Smooth muscle cell (in vitro differentiated cells): ENCODE results near the gene TRMT44. TPM values are rescaled to one million over a fixed set of nuclear protein-coding genes. Genes with fewer than 3 reads are reported as not detected.
"Not testable (repeated sequence)": the region's sequence is repeated elsewhere in the genome, so short reads cannot be mapped to it uniquely, and the experiment has no call there.

ENCODE experiments used
- DNase-seq: peaks from one replicate; lab custom pipeline; 2025; ENCODE audit not compliant: unreplicated experiment; lab: John Stamatoyannopoulos, UW
- H2AFZ ChIP-seq: fragments of 200-600 bp; sonication (generic); 2 replicates; pipeline ENCODE4 v1.6.0; 2016; ENCODE audit warnings: antibody characterized with exemption, low read depth, mild to moderate bottlenecking
- H3F3A ChIP-seq: fragments of 200-600 bp; sonication (generic); 2 replicates; pipeline ENCODE4 v1.6.0; 2017; ENCODE audit warnings: antibody characterized with exemption, low read depth
- H3K27ac ChIP-seq: fragments of 200-600 bp; sonication (generic); 2 replicates; pipeline ENCODE4 v1.5.1; 2016; ENCODE audit warnings: low read depth, mild to moderate bottlenecking
- H3K27me3 ChIP-seq: fragments of 200-600 bp; sonication (generic); 2 replicates; pipeline ENCODE4 v1.6.1; 2016; ENCODE audit warnings: low read depth, mild to moderate bottlenecking
- H3K36me3 ChIP-seq: fragments of 200-600 bp; sonication (generic); 2 replicates; pipeline ENCODE4 v1.5.1; 2016; ENCODE audit warnings: low read depth
- H3K4me1 ChIP-seq: fragments of 200-600 bp; sonication (generic); 2 replicates; pipeline ENCODE4 v1.5.1; 2016; ENCODE audit warnings: low read depth
- H3K4me2 ChIP-seq: fragments of 200-600 bp; sonication (generic); 2 replicates; pipeline ENCODE4 v1.6.0; 2016; ENCODE audit warnings: mild to moderate bottlenecking
- H3K4me3 ChIP-seq: fragments of 200-600 bp; sonication (generic); 2 replicates; pipeline ENCODE4 v1.5.1; 2016; ENCODE audit warnings: mild to moderate bottlenecking
- H3K79me2 ChIP-seq: fragments of 200-600 bp; sonication (generic); 2 replicates; pipeline ENCODE4 v1.6.0; 2016; ENCODE audit warnings: low read depth, mild to moderate bottlenecking
- H3K9ac ChIP-seq: fragments of 200-600 bp; sonication (generic); 2 replicates; pipeline ENCODE4 v1.6.0; 2016; ENCODE audit warnings: low read depth
- H3K9me3 ChIP-seq: fragments of 200-600 bp; sonication (generic); replicated peaks from 2 replicates; pipeline ENCODE4 v1.5.1; 2016; ENCODE audit warnings: low read depth
- H4K20me1 ChIP-seq: fragments of 200-600 bp; sonication (generic); 2 replicates; pipeline ENCODE4 v1.6.0; 2016; ENCODE audit warnings: low read depth
- CTCF ChIP-seq: fragments of 200-600 bp; sonication (generic); IDR thresholded peaks from 2 replicates; pipeline ENCODE4 v1.5.1; 2017; ENCODE audit warnings: borderline replicate concordance, mild to moderate bottlenecking, antibody characterized with exemption; ENCODE audit not compliant: insufficient read depth, poor library complexity, severe bottlenecking
- WGBS: methylation state at CpG from one replicate; pipeline ENCODE4 v1.1.7; 2016; ENCODE audit warnings: low lambda C conversion rate; 5-methylcytosine and 5-hydroxymethylcytosine counted together
- polyA plus RNA-seq: library from polyadenylated mRNA; unstranded; fragments of >200 nt; fragmentation: Nextera tagmentation; extraction: Ambion mirVana; gene quantifications from 2 replicates; pipeline ENCODE4 v1.2.1, GENCODE V29; 2016
- total RNA-seq: library from RNA; depleted of rRNA; stranded (reverse); fragments of >200 nt; gene quantifications from 2 replicates; pipeline ENCODE4 v1.2.3, GENCODE V29; 2014

TRMT44 gene
- total and polyA plus RNA-seq, 2 experiments from 2014 or later: 5.0 to 18.7 TPM

DNA sequence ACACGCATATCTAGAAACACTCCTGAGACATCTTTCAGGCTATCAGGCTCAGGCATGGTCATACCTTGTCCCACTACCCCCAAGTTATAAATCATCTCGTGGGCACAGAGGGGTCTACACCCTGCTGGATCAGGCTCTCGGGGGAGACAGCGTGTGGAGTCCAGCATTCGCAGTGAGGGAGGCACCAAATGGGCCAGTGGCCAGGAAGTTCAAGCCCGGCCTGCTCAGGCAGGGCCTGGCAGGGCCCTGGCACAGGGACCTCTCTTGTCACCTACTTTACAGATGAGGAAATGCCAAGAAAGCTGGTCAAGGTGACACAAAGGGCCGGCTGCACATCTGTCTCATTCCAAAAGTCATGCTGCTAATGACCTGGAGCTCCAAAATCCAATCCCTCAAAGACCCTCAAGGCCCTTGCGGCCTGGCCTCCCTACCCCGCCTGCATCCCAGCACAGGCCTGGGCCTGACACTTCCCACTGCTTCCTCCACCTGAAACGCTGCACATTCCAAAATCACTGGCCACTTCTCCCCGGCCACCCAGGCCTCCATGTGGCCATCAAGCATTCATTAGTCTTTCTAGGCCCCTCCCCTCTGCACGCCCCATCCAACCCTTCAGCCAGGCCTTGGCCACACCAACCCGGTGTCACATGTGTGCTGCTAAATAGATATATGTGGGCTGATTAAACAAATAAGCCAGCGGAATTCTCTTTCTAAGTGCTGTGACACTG is 35.6 kb upstream of the TRMT44 start:
- no peak for DNase-seq
- no peaks in the 10 kb centered on the region for H3K36me3 ChIP-seq
- TF ChIP-seq CTCF: no peak
- H2AFZ ChIP-seq: no peak overlapping the region
- no peak overlapping the region for H3K9ac ChIP-seq
- H3K4me3 ChIP-seq: no peak overlapping the region
- WGBS: 96% methylated on average over 14 of the region's 14 CpGs
- H3K27ac ChIP-seq: no peak overlapping the region
- no peak overlapping the region for H3K4me2 ChIP-seq
- H3F3A ChIP-seq: no peaks in the 10 kb centered on the region
- no peaks in the 10 kb centered on the region for H3K27me3 ChIP-seq
- no peaks in the 10 kb centered on the region for H3K9me3 ChIP-seq
- H4K20me1 ChIP-seq: no peaks in the 10 kb centered on the region
- no peaks in the 10 kb centered on the region for H3K79me2 ChIP-seq
- H3K4me1 ChIP-seq: no peaks in the 10 kb centered on the region

DNA sequence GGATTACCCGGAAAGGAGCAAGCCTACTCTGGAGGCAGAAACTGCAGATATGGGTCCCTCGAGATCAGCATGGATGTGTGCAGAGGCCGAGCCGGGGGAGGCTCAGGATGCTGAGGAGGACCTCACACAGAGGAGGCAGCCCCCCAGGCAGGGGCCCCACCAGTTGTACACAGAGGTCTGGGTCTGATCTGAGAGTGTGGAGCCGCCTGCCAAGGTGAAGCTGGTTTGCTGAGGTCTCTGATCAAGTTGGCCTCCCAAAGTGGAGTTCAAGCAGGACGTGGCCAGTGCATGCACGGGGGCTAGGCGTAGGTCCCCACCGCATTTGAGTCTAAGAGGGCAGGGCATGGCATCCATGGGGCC is 35.1 kb upstream of the TRMT44 start:
- no peak for DNase-seq
- Histone ChIP-seq H3K27me3 (no peaks in the 10 kb centered on the region), H3K79me2 (no peaks in the 10 kb centered on the region), H3K9ac (no peak overlapping the region), H3F3A (no peaks in the 10 kb centered on the region), H3K9me3 (no peaks in the 10 kb centered on the region), H3K27ac (no peak overlapping the region), H3K4me2 (no peak overlapping the region), H4K20me1 (no peaks in the 10 kb centered on the region), H3K36me3 (no peaks in the 10 kb centered on the region), H3K4me3 (no peak overlapping the region), H2AFZ (no peak overlapping the region), H3K4me1 (no peaks in the 10 kb centered on the region)
- 97% methylated on average over 9 of the region's 9 CpGs for WGBS
- TF ChIP-seq CTCF: no peak

GRCh38 chr4:8406887-8407286 is 33.7 kb upstream of the TRMT44 start:
- not testable (repeated sequence) for H3K4me1 ChIP-seq, H3K27ac ChIP-seq, H3K4me2 ChIP-seq, H3F3A ChIP-seq, H3K36me3 ChIP-seq, H2AFZ ChIP-seq, H3K9ac ChIP-seq, DNase-seq, H3K27me3 ChIP-seq, H3K79me2 ChIP-seq, H3K4me3 ChIP-seq, H4K20me1 ChIP-seq, H3K9me3 ChIP-seq
- TF ChIP-seq CTCF: peak; percentile 49
- WGBS: 71% methylated on average over 7 of the region's 7 CpGs

- Histone ChIP-seq H3K27ac (no peak overlapping the region), H3K4me2 (no peak overlapping the region), H4K20me1 (no peaks in the 10 kb centered on the region), H3K9me3 (no peaks in the 10 kb centered on the region), H3K9ac (no peak overlapping the region), H3F3A (no peaks in the 10 kb centered on the region), H3K4me1 (no peaks in the 10 kb centered on the region), H3K79me2 (no peaks in the 10 kb centered on the region), H3K4me3 (no peak overlapping the region), H3K27me3 (no peaks in the 10 kb centered on the region), H3K36me3 (no peaks in the 10 kb centered on the region), H2AFZ (no peak overlapping the region)
- no peak for TF ChIP-seq CTCF
- DNase-seq: no peak
- WGBS: 95% methylated on average over 14 of the region's 14 CpGs
Measured at GRCh38 chr4:8407316-8407715, 33.3 kb upstream of the TRMT44 start.
